Activated T-cell treated with anti-CD3 and anti-CD28 coated beads, Interleukin-2, amount 50 U/mL, for 24 hours (primary cell): Measurements from ENCODE around the gene ACKR4.
"Not testable (repeated sequence)": the region's sequence is repeated elsewhere in the genome, so short reads cannot be mapped to it uniquely, and the experiment has no call there.

ENCODE experiments used
- DNase-seq: peaks from one replicate; pipeline ENCODE4 v3.0.0-alpha.2; 2020
- H3K27ac Mint-ChIP-seq: 2 replicates; pipeline ENCODE4 v1.8.0; 2020; ENCODE audit warnings: mild to moderate bottlenecking, mixed read lengths
- H3K27me3 Mint-ChIP-seq: 2 replicates; pipeline ENCODE4 v1.8.0; 2020; ENCODE audit warnings: mixed read lengths
- H3K36me3 Mint-ChIP-seq: 2 replicates; pipeline ENCODE4 v1.8.0; 2020; ENCODE audit warnings: low read depth, mixed read lengths
- H3K4me1 Mint-ChIP-seq: 2 replicates; pipeline ENCODE4 v1.8.0; 2020; ENCODE audit warnings: low read depth, mixed read lengths
- H3K4me3 Mint-ChIP-seq: 2 replicates; pipeline ENCODE4 v1.8.0; 2020; ENCODE audit warnings: mild to moderate bottlenecking, moderate library complexity, mixed read lengths
- H3K9me3 Mint-ChIP-seq: 2 replicates; pipeline ENCODE4 v1.8.0; 2020; ENCODE audit warnings: mixed read lengths

Gene ACKR4

GRCh38 chr3:132615301-132615700 lies 18.2 kb downstream of the ACKR4 start:
- not testable (repeated sequence) for DNase-seq, H3K4me3 Mint-ChIP-seq, H3K4me1 Mint-ChIP-seq, H3K27ac Mint-ChIP-seq, H3K27me3 Mint-ChIP-seq, H3K9me3 Mint-ChIP-seq
- H3K36me3 Mint-ChIP-seq = peaks cover 60% of the 10 kb centered on the region

GRCh38 chr3:132615881-132616280 lies 18.8 kb downstream of the ACKR4 start:
- no peaks in the 10 kb centered on the region for H3K27me3 Mint-ChIP-seq
- no peaks in the 10 kb centered on the region for H3K4me1 Mint-ChIP-seq
- H3K36me3 Mint-ChIP-seq = peaks cover 60% of the 10 kb centered on the region
- H3K27ac Mint-ChIP-seq = no peak overlapping the region
- peaks cover 2% of the 10 kb centered on the region for H3K9me3 Mint-ChIP-seq
- no peak for DNase-seq
- no peak overlapping the region for H3K4me3 Mint-ChIP-seq

DNA sequence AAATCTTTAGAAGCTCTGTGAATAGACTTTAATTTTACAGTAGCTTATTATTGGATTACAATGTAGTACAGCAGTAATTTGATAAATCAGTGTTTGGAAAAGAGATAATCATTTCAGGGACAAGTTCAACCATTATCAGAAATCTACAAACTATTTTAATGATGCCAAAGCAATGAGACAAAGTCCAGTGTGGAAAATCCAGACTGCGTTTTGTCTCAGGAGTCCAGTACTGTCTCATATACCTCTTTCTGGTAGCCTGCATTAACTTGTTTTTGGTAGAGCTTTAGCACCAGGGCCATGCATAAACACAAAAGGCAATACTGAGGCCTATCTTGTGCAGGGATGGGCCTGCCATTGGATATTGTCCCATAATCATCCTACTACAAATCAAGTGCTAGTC lies 19.7 kb downstream of the ACKR4 start:
- no peak for DNase-seq
- peaks cover 2% of the 10 kb centered on the region for H3K9me3 Mint-ChIP-seq
- no peak overlapping the region for H3K4me3 Mint-ChIP-seq
- no peak overlapping the region for H3K27ac Mint-ChIP-seq
- H3K4me1 Mint-ChIP-seq = no peaks in the 10 kb centered on the region
- no peaks in the 10 kb centered on the region for H3K27me3 Mint-ChIP-seq
- H3K36me3 Mint-ChIP-seq = peaks cover 61% of the 10 kb centered on the region

DNA sequence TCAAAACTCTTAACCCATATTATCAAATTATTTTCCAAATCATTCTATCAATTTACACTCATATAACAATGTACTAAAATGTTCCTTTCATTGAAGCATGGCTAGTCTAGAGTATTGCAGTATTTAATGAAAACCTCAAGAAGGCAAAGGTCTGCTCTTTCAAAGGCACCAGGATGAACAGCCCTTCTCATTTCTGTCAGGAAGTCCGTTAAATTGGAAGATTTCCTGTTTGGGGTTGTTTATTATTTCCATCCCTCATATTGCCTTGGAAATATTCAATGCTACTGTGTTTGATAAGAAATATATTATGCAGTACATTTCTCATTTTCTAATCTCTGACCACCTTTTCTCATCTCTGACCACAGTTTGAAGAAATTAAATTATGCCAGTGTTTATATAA lies 25.1 kb downstream of the ACKR4 start:
- Mint-ChIP-seq H3K9me3 (no peaks in the 10 kb centered on the region), H3K27ac (no peak overlapping the region), H3K36me3 (peaks cover 47% of the 10 kb centered on the region), H3K4me1 (peaks cover 5% of the 10 kb centered on the region), H3K27me3 (no peaks in the 10 kb centered on the region), H3K4me3 (no peak overlapping the region)
- no peak for DNase-seq

GRCh38 chr3:132622761-132623160 lies 25.7 kb downstream of the ACKR4 start:
- Mint-ChIP-seq H3K27me3 (no peaks in the 10 kb centered on the region), H3K4me1 (peaks cover 5% of the 10 kb centered on the region), H3K4me3 (no peak overlapping the region), H3K27ac (no peak overlapping the region), H3K9me3 (no peaks in the 10 kb centered on the region), H3K36me3 (peaks cover 47% of the 10 kb centered on the region)
- no peak for DNase-seq

GRCh38 chr3:132623646-132624045 lies 26.6 kb downstream of the ACKR4 start:
- no peak for DNase-seq
- Mint-ChIP-seq H3K27ac (no peak overlapping the region), H3K4me1 (peaks cover 5% of the 10 kb centered on the region), H3K36me3 (peaks cover 53% of the 10 kb centered on the region), H3K27me3 (no peaks in the 10 kb centered on the region), H3K9me3 (no peaks in the 10 kb centered on the region), H3K4me3 (no peak overlapping the region)

- Mint-ChIP-seq H3K27ac (no peak overlapping the region), H3K27me3 (no peaks in the 10 kb centered on the region), H3K9me3 (no peaks in the 10 kb centered on the region), H3K4me1 (peaks cover 7% of the 10 kb centered on the region), H3K36me3 (peaks cover 53% of the 10 kb centered on the region), H3K4me3 (no peak overlapping the region)
- no peak for DNase-seq
These were observed 27.7 kb downstream of the ACKR4 start for GRCh38 chr3:132624790-132625189.

GRCh38 chr3:132625613-132626012 lies 28.5 kb downstream of the ACKR4 start:
- H3K4me3 Mint-ChIP-seq = no peak overlapping the region
- H3K9me3 Mint-ChIP-seq = no peaks in the 10 kb centered on the region
- no peak overlapping the region for H3K27ac Mint-ChIP-seq
- H3K27me3 Mint-ChIP-seq = no peaks in the 10 kb centered on the region
- no peak for DNase-seq
- peaks cover 54% of the 10 kb centered on the region for H3K36me3 Mint-ChIP-seq
- peaks cover 14% of the 10 kb centered on the region for H3K4me1 Mint-ChIP-seq

- no peak for DNase-seq
- Mint-ChIP-seq H3K9me3 (no peaks in the 10 kb centered on the region), H3K4me1 (peaks cover 14% of the 10 kb centered on the region), H3K36me3 (peaks cover 46% of the 10 kb centered on the region), H3K4me3 (no peak overlapping the region), H3K27me3 (no peaks in the 10 kb centered on the region), H3K27ac (no peak overlapping the region)
These were observed 29.9 kb downstream of the ACKR4 start for GRCh38 chr3:132626955-132627354.

GRCh38 chr3:132628157-132628556 lies 31.1 kb downstream of the ACKR4 start:
- Mint-ChIP-seq H3K36me3 (peaks cover 56% of the 10 kb centered on the region), H3K4me3 (no peak overlapping the region), H3K4me1 (peaks cover 13% of the 10 kb centered on the region), H3K27me3 (no peaks in the 10 kb centered on the region), H3K27ac (no peak overlapping the region), H3K9me3 (no peaks in the 10 kb centered on the region)
- no peak for DNase-seq

- Mint-ChIP-seq H3K27me3 (no peaks in the 10 kb centered on the region), H3K4me1 (peaks cover 10% of the 10 kb centered on the region), H3K4me3 (no peak overlapping the region), H3K27ac (no peak overlapping the region), H3K36me3 (peaks cover 62% of the 10 kb centered on the region), H3K9me3 (no peaks in the 10 kb centered on the region)
- DNase-seq = no peak
These were observed 32.9 kb downstream of the ACKR4 start for GRCh38 chr3:132629928-132630327.

GRCh38 chr3:132630612-132631011 lies 33.5 kb downstream of the ACKR4 start:
- H3K36me3 Mint-ChIP-seq = peaks cover 65% of the 10 kb centered on the region
- no peaks in the 10 kb centered on the region for H3K9me3 Mint-ChIP-seq
- no peaks in the 10 kb centered on the region for H3K27me3 Mint-ChIP-seq
- H3K4me1 Mint-ChIP-seq = peaks cover 10% of the 10 kb centered on the region
- no peak for DNase-seq
- H3K27ac Mint-ChIP-seq = no peak overlapping the region
- H3K4me3 Mint-ChIP-seq = no peak overlapping the region

DNA sequence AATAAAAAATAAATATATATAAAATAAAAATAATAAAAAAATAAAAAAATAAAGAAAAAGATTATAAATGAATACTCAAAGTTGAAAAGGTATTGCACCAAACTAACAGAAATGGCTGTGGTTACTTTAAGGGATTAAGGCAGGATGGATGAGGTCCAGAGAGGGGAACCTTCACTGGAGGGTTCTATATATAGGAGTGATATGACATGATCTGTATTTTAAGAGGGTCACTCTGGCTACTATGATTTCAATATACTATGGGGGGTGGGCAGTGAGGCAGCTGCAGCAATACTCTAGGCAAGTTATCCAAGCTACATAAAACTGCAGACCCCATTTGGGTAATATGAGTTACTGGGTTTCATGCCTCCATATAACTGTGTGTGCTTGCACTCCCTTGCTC lies 38.0 kb downstream of the ACKR4 start:
- Mint-ChIP-seq H3K27me3 (no peaks in the 10 kb centered on the region), H3K4me3 (no peak overlapping the region), H3K4me1 (peaks cover 4% of the 10 kb centered on the region), H3K9me3 (no peaks in the 10 kb centered on the region), H3K36me3 (peaks cover 68% of the 10 kb centered on the region), H3K27ac (no peak overlapping the region)
- no peak for DNase-seq

DNA sequence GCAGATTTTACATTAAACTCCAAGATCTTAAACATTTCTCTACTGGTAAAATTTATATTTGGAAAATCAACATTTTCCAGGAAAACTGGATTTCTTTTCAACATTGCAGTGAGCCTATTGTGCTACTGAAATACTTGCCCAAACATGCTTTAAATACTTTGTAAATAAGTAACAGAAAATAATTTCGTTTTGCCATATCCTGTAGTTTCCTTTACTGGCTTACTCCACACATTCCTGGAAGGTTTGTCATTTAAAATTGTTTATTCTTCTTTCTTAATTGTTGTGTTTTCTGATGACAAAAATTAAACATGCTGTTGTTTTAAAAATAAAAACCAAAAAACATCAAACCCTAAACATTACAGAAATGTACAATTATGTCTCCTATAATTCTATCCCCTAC lies 40.5 kb downstream of the ACKR4 start:
- Mint-ChIP-seq H3K36me3 (peaks cover 68% of the 10 kb centered on the region), H3K9me3 (no peaks in the 10 kb centered on the region), H3K27me3 (no peaks in the 10 kb centered on the region)

GRCh38 chr3:132638706-132639105 lies 41.6 kb downstream of the ACKR4 start:
- Mint-ChIP-seq H3K27ac (no peak overlapping the region), H3K27me3 (no peaks in the 10 kb centered on the region), H3K36me3 (peaks cover 59% of the 10 kb centered on the region), H3K4me3 (no peak overlapping the region), H3K4me1 (no peaks in the 10 kb centered on the region), H3K9me3 (no peaks in the 10 kb centered on the region)
- DNase-seq = no peak

More for the DNA sequence above, 40.5 kb downstream of the ACKR4 start:
- no peak for DNase-seq
- Mint-ChIP-seq H3K27ac (no peak overlapping the region), H3K4me1 (no peaks in the 10 kb centered on the region), H3K4me3 (no peak overlapping the region)

- H3K4me1 Mint-ChIP-seq, H3K27ac Mint-ChIP-seq, H3K4me3 Mint-ChIP-seq, H3K9me3 Mint-ChIP-seq, DNase-seq, H3K27me3 Mint-ChIP-seq: not testable (repeated sequence)
- H3K36me3 Mint-ChIP-seq = peaks cover 47% of the 10 kb centered on the region
These were observed 44.4 kb downstream of the ACKR4 start for GRCh38 chr3:132641427-132641826.
